HepG2 (cell line): ENCODE measurements around the gene PRKG1. TPM values are rescaled to one million over a fixed set of nuclear protein-coding genes. Genes with fewer than 3 reads are reported as not detected.

Experiments used
- ATAC-seq: fragments of 200-7000 bp; cut with Tn5 transposase; 3 replicates; pipeline ENCODE4 v1.9.1; 2020; ENCODE audit warnings: mild to moderate bottlenecking, moderate library complexity
- BruUV-seq: library from RNA; stranded (reverse); fragments of 400-500 nt; replicated peaks from 2 replicates; lab custom pipeline; 2021; lab: Mats Ljungman, UMichigan
- CTCF ChIA-PET: fragments of 300-600 bp; formaldehyde crosslinking; extraction: SDS; loops from one replicate; lab custom pipeline; 2021; ENCODE audit warnings: low total read pairs, inconsistent platforms, low intra/inter-chr PET ratio; lab: Yijun Ruan, JAX
- POLR2A ChIA-PET: fragments of 350-600 bp; sonication (Branson Sonifier 250); formaldehyde crosslinking; loops from one replicate; lab custom pipeline; 2020; ENCODE audit warnings: antibody characterized with exemption, inconsistent platforms; lab: Yijun Ruan, JAX
- DNase-seq: peaks from one replicate; pipeline ENCODE4 v3.0.0-alpha.2; 2015; ENCODE audit warnings: low spot score
- FAIRE-seq: peaks from 3 replicates; lab custom pipeline; 2011; peaks lifted over from hg19 to GRCh38; lab: Jason Lieb, UNC
- H2AFZ ChIP-seq: one replicate; pipeline ENCODE4 v1.6.1; 2011; ENCODE audit warnings: low read length, inconsistent platforms
- H3K27ac ChIP-seq: fragments of 300-600 bp; 3 replicates; pipeline ENCODE4 v1.8.0; 2011; ENCODE audit warnings: mixed run types, mild to moderate bottlenecking, mixed read lengths, low read length, inconsistent platforms; ENCODE audit not compliant: insufficient read depth; ENCODE audit errors: extremely low read length
- H3K27me3 ChIP-seq, 2 experiments: fragments of 200-600 bp in 1 of 2; 2 replicates in 1 of 2; 3 replicates in 1 of 2; pipeline versions ENCODE4 v1.6.0 to v1.8.0; 2011; ENCODE audit warnings: low read length in 2 of 2, mild to moderate bottlenecking in 2 of 2, moderate library complexity in 2 of 2, inconsistent platforms in 1 of 2; ENCODE audit not compliant: insufficient read depth in 2 of 2, control insufficient read depth in 1 of 2
- H3K36me3 ChIP-seq, 2 experiments: fragments of 200-600 bp in 1 of 2; replicated peaks in 1 of 2; 2 replicates in 1 of 2; 3 replicates in 1 of 2; pipeline versions ENCODE4 v1.5.1 to v1.8.0; 2011; ENCODE audit warnings: low read length in 2 of 2, inconsistent platforms in 1 of 2; ENCODE audit not compliant: insufficient read depth in 2 of 2, control insufficient read depth in 1 of 2
- H3K4me1 ChIP-seq: 2 replicates; pipeline ENCODE4 v1.5.1; 2012; ENCODE audit warnings: low read length, inconsistent platforms; ENCODE audit not compliant: insufficient read depth
- H3K4me2 ChIP-seq: 2 replicates; pipeline ENCODE4 v1.6.0; 2011; ENCODE audit warnings: low read depth, low read length, inconsistent platforms
- H3K4me3 ChIP-seq, 3 experiments: fragments of 200-600 bp in 1 of 3; sonication (generic), shearing (Covaris generic) in 1 of 3; replicated peaks in 1 of 3; 2 replicates each; pipeline ENCODE4 v1.5.1; 2011 to 2016; ENCODE audit warnings: low read length in 3 of 3, inconsistent platforms in 2 of 3, low read depth in 2 of 3, mild to moderate bottlenecking in 2 of 3, control low read depth in 1 of 3, mixed read lengths in 1 of 3; ENCODE audit not compliant: insufficient read depth in 1 of 3
- H3K79me2 ChIP-seq: one replicate; pipeline ENCODE4 v1.6.1; 2011; ENCODE audit warnings: low read length, inconsistent platforms; ENCODE audit not compliant: insufficient read depth
- H3K9ac ChIP-seq: 2 replicates; pipeline ENCODE4 v1.6.0; 2011; ENCODE audit warnings: mild to moderate bottlenecking, low read depth, low read length, inconsistent platforms; ENCODE audit not compliant: insufficient read depth
- H3K9me3 ChIP-seq: 2 replicates; pipeline ENCODE4 v1.5.1; 2012; ENCODE audit warnings: mild to moderate bottlenecking, low read length
- H4K20me1 ChIP-seq: 2 replicates; pipeline ENCODE4 v1.6.0; 2011; ENCODE audit warnings: inconsistent platforms, mild to moderate bottlenecking, low read length, moderate library complexity; ENCODE audit not compliant: insufficient read depth
- ARID5B ChIP-seq: IDR thresholded peaks from 2 replicates; pipeline ENCODE4 v1.4.0; 2020; ENCODE audit warnings: mild to moderate bottlenecking, missing genetic modification reagents
- IKZF1 ChIP-seq: fragments of 450-650 bp; IDR thresholded peaks from 2 replicates; pipeline ENCODE4 v1.7.1; 2016
- KLF13 ChIP-seq: sonication (generic); formaldehyde crosslinking; IDR thresholded peaks from 2 replicates; pipeline ENCODE4 v1.4.0; 2020; ENCODE audit warnings: mild to moderate bottlenecking, missing genetic modification reagents
- KMT2A ChIP-seq: sonication (generic); formaldehyde crosslinking; IDR thresholded peaks from 2 replicates; pipeline ENCODE4 v1.4.0; 2020; ENCODE audit warnings: missing genetic modification reagents
- LBX2 ChIP-seq: sonication (generic); formaldehyde crosslinking; IDR thresholded peaks from 2 replicates; pipeline ENCODE4 v1.5.0; 2020; ENCODE audit warnings: missing genetic modification reagents, mild to moderate bottlenecking, borderline replicate concordance
- MTA3 ChIP-seq: sonication (generic); formaldehyde crosslinking; IDR thresholded peaks from 2 replicates; pipeline ENCODE4 v1.4.0; 2020; ENCODE audit warnings: missing genetic modification reagents
- NBN ChIP-seq: fragments of 450-650 bp; conservative IDR thresholded peaks from 2 replicates; pipeline ENCODE4 v1.6.1; 2017
- NFYB ChIP-seq: sonication (generic); formaldehyde crosslinking; IDR thresholded peaks from 2 replicates; pipeline ENCODE4 v1.4.0; 2020; ENCODE audit warnings: missing genetic modification reagents
- RNF2 ChIP-seq: fragments of 450-650 bp; conservative IDR thresholded peaks from 2 replicates; pipeline ENCODE4 v1.6.1; 2016; ENCODE audit warnings: low read depth
- ZNF558 ChIP-seq: sonication (generic); formaldehyde crosslinking; IDR thresholded peaks from 2 replicates; pipeline ENCODE4 v1.9.0; 2022; ENCODE audit warnings: mild to moderate bottlenecking, missing genetic modification reagents, borderline replicate concordance
- ZNF672 ChIP-seq: sonication (generic); formaldehyde crosslinking; IDR thresholded peaks from 2 replicates; pipeline ENCODE4 v1.8.1; 2022; ENCODE audit warnings: missing genetic modification reagents
- ZNF891 ChIP-seq: sonication (generic); formaldehyde crosslinking; IDR thresholded peaks from 2 replicates; pipeline ENCODE4 v1.5.0; 2020; ENCODE audit warnings: mild to moderate bottlenecking, missing genetic modification reagents
- WGBS: methylation state at CpG from one replicate; pipeline ENCODE4 v1.1.6; 2017; ENCODE audit warnings: low lambda C conversion rate; 5-methylcytosine and 5-hydroxymethylcytosine counted together
- in situ Hi-C: cut with HindIII; loops from 2 replicates; pipeline ENCODE4 v1.10.0; 2017; ENCODE audit warnings: low pct_unique_long_range_greater_than_20kb; ENCODE audit not compliant: extremely low pct_ligation_motif_present
- intact Hi-C: fragments of 100-400 bp; cut with micrococcal nuclease; formaldehyde crosslinking; loops from one replicate; pipeline ENCODE4 v1.10.0; 2022; ENCODE audit not compliant: unreplicated experiment
- polyA plus RNA-seq, 8 experiments: library from polyadenylated mRNA; depleted of rRNA in 3 of 8; stranded (reverse) in 7 of 8; unstranded in 1 of 8; fragments of >200 nt; fragmentation: Illumina TruSeq in 4 of 8; extraction: Trizol in 4 of 8; gene quantifications; 2 replicates each; pipeline versions ENCODE4 v1.2.1 to v1.2.3, GENCODE V29; 2011 to 2016; ENCODE audit warnings: low read depth in 4 of 8, missing spikeins in 1 of 8, mixed read lengths in 1 of 8; ENCODE audit not compliant: insufficient read depth in 1 of 8
- total RNA-seq, 5 experiments: library from RNA; depleted of rRNA; stranded (reverse); fragments of >200 nt; fragmentation: Illumina TruSeq; extraction: Trizol; gene quantifications; 2 replicates each; pipeline ENCODE4 v1.2.3, GENCODE V29; 2016; ENCODE audit warnings: low read depth in 1 of 5
- TF ChIP-seq, protein P1 (sequence below): sonication (generic); formaldehyde crosslinking; IDR thresholded peaks from 2 replicates; pipeline ENCODE4 v1.4.0; 2020; ENCODE audit warnings: mild to moderate bottlenecking, missing genetic modification reagents, borderline replicate concordance

The PRKG1 gene
- total and polyA plus RNA-seq, 2 of the 13 experiments (the other 11 are each of a cell fraction or from before 2014, with no cell fraction given): 0.01 TPM; not detected in 1

DNA sequence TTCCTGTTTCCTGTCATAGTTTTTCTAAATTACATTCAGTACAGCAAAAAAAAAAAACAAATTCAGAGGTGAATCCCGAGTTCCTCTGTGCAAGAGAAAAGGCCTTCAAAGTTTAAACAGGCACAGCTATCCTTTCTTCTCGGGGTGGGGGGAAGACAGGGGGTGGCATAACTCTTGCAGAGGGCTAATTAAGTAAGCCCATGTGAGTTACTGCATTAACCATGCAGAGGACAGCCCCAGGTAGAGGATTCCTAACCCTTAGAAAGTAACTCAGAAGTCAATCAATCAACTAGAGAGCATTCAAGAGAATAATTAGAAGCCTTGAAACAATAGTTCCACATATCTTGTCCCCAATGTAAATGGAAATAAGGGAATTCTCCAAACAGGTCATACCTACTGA lies 454.2 kb downstream of the PRKG1 start:
- Histone ChIP-seq H3K4me3 (no peak overlapping the region), H3K36me3 (no peaks in the 10 kb centered on the region), H3K9ac (no peak overlapping the region), H3K79me2 (no peaks in the 10 kb centered on the region), H3K27me3 (no peaks in the 10 kb centered on the region), H3K4me1 (no peaks in the 10 kb centered on the region), H4K20me1 (no peaks in the 10 kb centered on the region), H2AFZ (no peak overlapping the region), H3K9me3 (no peaks in the 10 kb centered on the region), H3K27ac (no peak overlapping the region), H3K4me2 (no peak overlapping the region)
- intact Hi-C loops (no loop called here), in situ Hi-C loops (no loop called here)
- FAIRE-seq (no peak), ATAC-seq (no peak), DNase-seq (no peak)
- no peak for TF ChIP-seq MTA3 (CRISPR knock-in tag)
- TF ChIP-seq, protein P1, sequence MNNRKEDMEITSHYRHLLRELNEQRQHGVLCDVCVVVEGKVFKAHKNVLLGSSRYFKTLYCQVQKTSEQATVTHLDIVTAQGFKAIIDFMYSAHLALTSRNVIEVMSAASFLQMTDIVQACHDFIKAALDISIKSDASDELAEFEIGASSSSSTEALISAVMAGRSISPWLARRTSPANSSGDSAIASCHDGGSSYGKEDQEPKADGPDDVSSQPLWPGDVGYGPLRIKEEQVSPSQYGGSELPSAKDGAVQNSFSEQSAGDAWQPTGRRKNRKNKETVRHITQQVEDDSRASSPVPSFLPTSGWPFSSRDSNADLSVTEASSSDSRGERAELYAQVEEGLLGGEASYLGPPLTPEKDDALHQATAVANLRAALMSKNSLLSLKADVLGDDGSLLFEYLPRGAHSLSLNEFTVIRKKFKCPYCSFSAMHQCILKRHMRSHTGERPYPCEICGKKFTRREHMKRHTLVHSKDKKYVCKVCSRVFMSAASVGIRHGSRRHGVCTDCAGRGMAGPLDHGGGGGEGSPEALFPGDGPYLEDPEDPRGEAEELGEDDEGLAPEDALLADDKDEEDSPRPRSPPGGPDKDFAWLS (CRISPR knock-in tag): no peak
- TF ChIP-seq ZNF891 (CRISPR knock-in tag): no peak
- TF ChIP-seq KLF13: no peak
- no peak for TF ChIP-seq LBX2 (CRISPR knock-in tag)
- TF ChIP-seq ZNF672 (CRISPR knock-in tag): no peak
- no peak for TF ChIP-seq RNF2
- BruUV-seq: no TSS peak
- ChIA-PET CTCF (no interaction called here), POLR2A (no interaction called here)
- WGBS: 0% methylated on average over 2 of the region's 2 CpGs

GRCh38 chr10:51530541-51530940 lies 456.3 kb downstream of the PRKG1 start:
- ATAC-seq (no peak), DNase-seq (no peak), FAIRE-seq (no peak)
- Histone ChIP-seq H3K4me1 (no peaks in the 10 kb centered on the region), H3K4me2 (no peak overlapping the region), H3K79me2 (no peaks in the 10 kb centered on the region), H3K27ac (no peak overlapping the region), H3K27me3 (no peaks in the 10 kb centered on the region), H3K9ac (no peak overlapping the region), H3K4me3 (no peak overlapping the region), H2AFZ (no peak overlapping the region), H3K9me3 (no peaks in the 10 kb centered on the region), H4K20me1 (no peaks in the 10 kb centered on the region), H3K36me3 (no peaks in the 10 kb centered on the region)
- WGBS: 2% methylated on average over 4 of the region's 4 CpGs
- ChIA-PET CTCF (no interaction called here), POLR2A (no interaction called here)
- intact Hi-C loops: no loop called here
- TF ChIP-seq NFYB (CRISPR knock-in tag) (no peak), ZNF558 (CRISPR knock-in tag) (no peak), KMT2A (CRISPR knock-in tag) (no peak), ARID5B (CRISPR knock-in tag) (no peak), NBN (no peak), IKZF1 (no peak)
- in situ Hi-C loops: no loop called here
- no TSS peak for BruUV-seq
